Measurements from ENCODE around the gene VGLL1.

Gene VGLL1

GRCh38 chrX:136497556-136498052, 34.4 kb upstream of the VGLL1 start, which contains the start of gene HTATSF1:
HTATSF1 (plus strand) TSS chrX:136497592; CDS start chrX:136497685, 93 bp downstream.
- peak within 1 kb of the TSS; percentile 65 to 100 for H3K4me3 ChIP-seq (ENCODE audit: low read length in 2 of 2)
- H3K9ac ChIP-seq (ENCODE audit: low read depth, low read length, poor library complexity): peak within 1 kb of the TSS; percentile 90
- peak within 1 kb of the TSS; percentile 38 for H3K14ac ChIP-seq (ENCODE audit: low read length)
- H3K23ac ChIP-seq (ENCODE audit: low read depth, low read length, poor library complexity): no peak within 1 kb of the TSS
- H3K27me3 ChIP-seq (ENCODE audit: control insufficient read depth in 3 of 3, insufficient read depth in 3 of 3, low read depth in 1 of 3, low read length in 3 of 3): peaks cover 0 to 13% (median 0%) of the 10 kb centered on the region in 3 experiments
- no peak within 1 kb of the TSS for H2BK5ac ChIP-seq (ENCODE audit: low read length)
- peak within 1 kb of the TSS; percentile 54 for H3K4me2 ChIP-seq (ENCODE audit: insufficient read depth, low read length, poor library complexity, severe bottlenecking)
- peak; percentile 2 for DNase-seq (ENCODE audit: low spot score)
- H2AFZ ChIP-seq (ENCODE audit: low read length): peak within 1 kb of the TSS; percentile 86
- WGBS, 2 donors (ENCODE audit: extremely low coverage in 2 of 2, insufficient read length in 2 of 2, insufficient replicate concordance in 1 of 2): no CpG with 5 or more reads among the region's 35 CpGs
- no peaks in the 10 kb centered on the region for H3K79me1 ChIP-seq (ENCODE audit: low read depth, low read length)
- no peaks in the 10 kb centered on the region for H3K4me1 ChIP-seq (ENCODE audit: control insufficient read depth in 2 of 2, insufficient read depth in 1 of 2, low read depth in 1 of 2, low read length in 2 of 2)
- peak within 1 kb of the TSS; percentile 85 for H3K18ac ChIP-seq (ENCODE audit: low read length)
- no peak within 1 kb of the TSS for H2AK5ac ChIP-seq (ENCODE audit: low read depth, low read length)
- H3K36me3 ChIP-seq (replicated peaks in 1 of 2; ENCODE audit: control insufficient read depth in 2 of 2, insufficient read depth in 2 of 2, low read length in 2 of 2): peaks cover 2 to 29% of the 10 kb centered on the region in 2 donors
- no peak within 1 kb of the TSS for H2BK120ac ChIP-seq (ENCODE audit: low read depth, low read length)
- no peak within 1 kb of the TSS for H4K8ac ChIP-seq (ENCODE audit: low read depth, low read length)
- H2BK15ac ChIP-seq (ENCODE audit: low read length): no peak within 1 kb of the TSS
- no peak within 1 kb of the TSS for H2BK12ac ChIP-seq (ENCODE audit: low read length)
- H3K27ac ChIP-seq (replicated peaks; ENCODE audit: low read length): peak within 1 kb of the TSS; percentile 94
- no peak within 1 kb of the TSS for H3K4ac ChIP-seq (ENCODE audit: low read length)
- H3K9me3 ChIP-seq (replicated peaks in 1 of 2; ENCODE audit: control insufficient read depth in 2 of 2, insufficient read depth in 1 of 2, low read depth in 1 of 2, low read length in 2 of 2): no peaks in the 10 kb centered on the region
- no peak within 1 kb of the TSS for H4K91ac ChIP-seq (ENCODE audit: low read depth, low read length, poor library complexity)

- no CpG with 5 or more reads among the region's 5 CpGs for WGBS, 2 donors (ENCODE audit: extremely low coverage in 2 of 2, insufficient read length in 2 of 2, insufficient replicate concordance in 1 of 2)
- no peak overlapping the region for H3K14ac ChIP-seq (ENCODE audit: low read length)
- H2BK12ac ChIP-seq (ENCODE audit: low read length): no peak overlapping the region
Observed at GRCh38 chrX:136519069-136519468, 12.9 kb upstream of the VGLL1 start.

GRCh38 chrX:136523770-136524169, 8.2 kb upstream of the VGLL1 start:
- Histone ChIP-seq H2AK5ac (ENCODE audit: low read depth, low read length) (no peak overlapping the region), H3K27ac (replicated peaks; ENCODE audit: low read length) (no peak overlapping the region), H2BK5ac (ENCODE audit: low read length) (no peak overlapping the region), H2AFZ (ENCODE audit: low read length) (no peak overlapping the region), H2BK15ac (ENCODE audit: low read length) (no peak overlapping the region), H4K8ac (ENCODE audit: low read depth, low read length) (no peak overlapping the region), H3K9ac (ENCODE audit: low read depth, low read length, poor library complexity) (no peak overlapping the region), H3K9me3 (replicated peaks in 1 of 2; ENCODE audit: control insufficient read depth in 2 of 2, insufficient read depth in 1 of 2, low read depth in 1 of 2, low read length in 2 of 2) (no peaks in the 10 kb centered on the region), H3K23ac (ENCODE audit: low read depth, low read length, poor library complexity) (no peak overlapping the region), H3K4me2 (ENCODE audit: insufficient read depth, low read length, poor library complexity, severe bottlenecking) (no peak overlapping the region), H2BK12ac (ENCODE audit: low read length) (no peak overlapping the region), H4K91ac (ENCODE audit: low read depth, low read length, poor library complexity) (no peak overlapping the region), H3K4me1 (ENCODE audit: control insufficient read depth in 2 of 2, insufficient read depth in 1 of 2, low read depth in 1 of 2, low read length in 2 of 2) (no peaks in the 10 kb centered on the region), H3K36me3 (replicated peaks in 1 of 2; ENCODE audit: control insufficient read depth in 2 of 2, insufficient read depth in 2 of 2, low read length in 2 of 2) (no peaks in the 10 kb centered on the region), H3K4me3 (ENCODE audit: low read length in 2 of 2) (no peak overlapping the region), H3K27me3 (ENCODE audit: control insufficient read depth in 3 of 3, insufficient read depth in 3 of 3, low read depth in 1 of 3, low read length in 3 of 3) (peaks cover 0 to 33% (median 0%) of the 10 kb centered on the region in 3 experiments), H3K4ac (ENCODE audit: low read length) (no peak overlapping the region), H3K14ac (ENCODE audit: low read length) (no peak overlapping the region), H2BK120ac (ENCODE audit: low read depth, low read length) (no peak overlapping the region), H3K18ac (ENCODE audit: low read length) (no peak overlapping the region), H3K79me1 (ENCODE audit: low read depth, low read length) (no peaks in the 10 kb centered on the region)
- DNase-seq (ENCODE audit: low spot score): no peak

More at GRCh38 chrX:136519069-136519468, 12.9 kb upstream of the VGLL1 start:
- no peak overlapping the region for H3K4me3 ChIP-seq (ENCODE audit: low read length in 2 of 2)
- no peak overlapping the region for H3K18ac ChIP-seq (ENCODE audit: low read length)
- H2BK5ac ChIP-seq (ENCODE audit: low read length): no peak overlapping the region
- DNase-seq (ENCODE audit: low spot score): no peak
- H3K79me1 ChIP-seq (ENCODE audit: low read depth, low read length): no peaks in the 10 kb centered on the region
- H3K27ac ChIP-seq (replicated peaks; ENCODE audit: low read length): no peak overlapping the region
- H4K8ac ChIP-seq (ENCODE audit: low read depth, low read length): no peak overlapping the region
- H2AFZ ChIP-seq (ENCODE audit: low read length): no peak overlapping the region
- no peak overlapping the region for H4K91ac ChIP-seq (ENCODE audit: low read depth, low read length, poor library complexity)
- no peaks in the 10 kb centered on the region for H3K36me3 ChIP-seq (replicated peaks in 1 of 2; ENCODE audit: control insufficient read depth in 2 of 2, insufficient read depth in 2 of 2, low read length in 2 of 2)
- H2AK5ac ChIP-seq (ENCODE audit: low read depth, low read length): no peak overlapping the region
- peaks cover 0 to 12% (median 0%) of the 10 kb centered on the region in 3 experiments for H3K27me3 ChIP-seq (ENCODE audit: control insufficient read depth in 3 of 3, insufficient read depth in 3 of 3, low read depth in 1 of 3, low read length in 3 of 3)
- no peak overlapping the region for H2BK120ac ChIP-seq (ENCODE audit: low read depth, low read length)
- no peak overlapping the region for H3K4ac ChIP-seq (ENCODE audit: low read length)
- no peak overlapping the region for H3K4me2 ChIP-seq (ENCODE audit: insufficient read depth, low read length, poor library complexity, severe bottlenecking)
- H3K4me1 ChIP-seq (ENCODE audit: control insufficient read depth in 2 of 2, insufficient read depth in 1 of 2, low read depth in 1 of 2, low read length in 2 of 2): no peaks in the 10 kb centered on the region
- H3K9ac ChIP-seq (ENCODE audit: low read depth, low read length, poor library complexity): no peak overlapping the region
- no peak overlapping the region for H2BK15ac ChIP-seq (ENCODE audit: low read length)
- no peaks in the 10 kb centered on the region for H3K9me3 ChIP-seq (replicated peaks in 1 of 2; ENCODE audit: control insufficient read depth in 2 of 2, insufficient read depth in 1 of 2, low read depth in 1 of 2, low read length in 2 of 2)
- no peak overlapping the region for H3K23ac ChIP-seq (ENCODE audit: low read depth, low read length, poor library complexity)

- Histone ChIP-seq H4K91ac (ENCODE audit: low read depth, low read length, poor library complexity) (no peak overlapping the region), H3K9me3 (replicated peaks in 1 of 2; ENCODE audit: control insufficient read depth in 2 of 2, insufficient read depth in 1 of 2, low read depth in 1 of 2, low read length in 2 of 2) (no peaks in the 10 kb centered on the region), H3K27me3 (ENCODE audit: control insufficient read depth in 3 of 3, insufficient read depth in 3 of 3, low read depth in 1 of 3, low read length in 3 of 3) (peaks cover 0 to 27% (median 0%) of the 10 kb centered on the region in 3 experiments), H2AFZ (ENCODE audit: low read length) (no peak overlapping the region), H3K4me3 (ENCODE audit: low read length in 2 of 2) (no peak overlapping the region), H2BK12ac (ENCODE audit: low read length) (no peak overlapping the region), H4K8ac (ENCODE audit: low read depth, low read length) (no peak overlapping the region), H3K79me1 (ENCODE audit: low read depth, low read length) (no peaks in the 10 kb centered on the region), H3K9ac (ENCODE audit: low read depth, low read length, poor library complexity) (no peak overlapping the region), H3K4ac (ENCODE audit: low read length) (no peak overlapping the region), H3K14ac (ENCODE audit: low read length) (no peak overlapping the region), H3K23ac (ENCODE audit: low read depth, low read length, poor library complexity) (no peak overlapping the region), H2BK5ac (ENCODE audit: low read length) (no peak overlapping the region), H3K36me3 (replicated peaks in 1 of 2; ENCODE audit: control insufficient read depth in 2 of 2, insufficient read depth in 2 of 2, low read length in 2 of 2) (no peaks in the 10 kb centered on the region), H3K18ac (ENCODE audit: low read length) (no peak overlapping the region), H2BK15ac (ENCODE audit: low read length) (no peak overlapping the region), H3K4me1 (ENCODE audit: control insufficient read depth in 2 of 2, insufficient read depth in 1 of 2, low read depth in 1 of 2, low read length in 2 of 2) (no peaks in the 10 kb centered on the region), H3K4me2 (ENCODE audit: insufficient read depth, low read length, poor library complexity, severe bottlenecking) (no peak overlapping the region), H3K27ac (replicated peaks; ENCODE audit: low read length) (no peak overlapping the region), H2AK5ac (ENCODE audit: low read depth, low read length) (no peak overlapping the region), H2BK120ac (ENCODE audit: low read depth, low read length) (no peak overlapping the region)
- no CpG with 5 or more reads among the region's 2 CpGs for WGBS, 2 donors (ENCODE audit: extremely low coverage in 2 of 2, insufficient read length in 2 of 2, insufficient replicate concordance in 1 of 2)
- DNase-seq (ENCODE audit: low spot score): no peak
Observed at GRCh38 chrX:136525738-136526606, 6.0 kb upstream of the VGLL1 start.
